Astrocyte of the hippocampus (primary cell): Measurements from ENCODE around the gene SOX6.
A peak's percentile ranks its signal among the peaks of the same experiment; 100 is the strongest.
"Not testable (repeated sequence)": the region's sequence is repeated elsewhere in the genome, so short reads cannot be mapped to it uniquely, and the experiment has no call there.

Experiments used
- DNase-seq: peaks from one replicate; pipeline ENCODE4 v3.0.0; 2011; ENCODE audit warnings: low read depth, low spot score

The SOX6 gene

GRCh38 chr11:16040151-16040550 lies 316.2 kb downstream of the SOX6 start:
- no peak for DNase-seq

GRCh38 chr11:16037179-16037578 lies 319.2 kb downstream of the SOX6 start:
- no peak for DNase-seq

DNA sequence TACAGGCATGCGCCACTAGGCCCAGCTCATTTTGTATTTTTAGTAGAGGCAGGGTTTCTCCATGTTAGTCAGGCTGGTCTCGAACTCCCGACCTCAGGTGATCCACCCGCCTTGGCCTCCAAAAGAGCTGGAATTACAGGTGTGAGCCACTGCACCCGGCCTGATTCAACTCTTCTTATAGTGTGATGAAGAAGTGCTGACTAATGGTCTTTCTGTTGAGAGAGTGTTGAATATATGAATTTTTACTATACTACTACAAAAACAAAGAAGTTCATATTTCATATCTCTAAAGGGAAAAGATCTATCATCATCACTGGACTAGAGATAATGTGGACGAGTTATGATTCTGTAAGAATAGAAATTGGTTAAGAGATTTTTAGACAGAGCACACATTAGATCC lies 320.1 kb downstream of the SOX6 start:
- DNase-seq: no peak

DNA sequence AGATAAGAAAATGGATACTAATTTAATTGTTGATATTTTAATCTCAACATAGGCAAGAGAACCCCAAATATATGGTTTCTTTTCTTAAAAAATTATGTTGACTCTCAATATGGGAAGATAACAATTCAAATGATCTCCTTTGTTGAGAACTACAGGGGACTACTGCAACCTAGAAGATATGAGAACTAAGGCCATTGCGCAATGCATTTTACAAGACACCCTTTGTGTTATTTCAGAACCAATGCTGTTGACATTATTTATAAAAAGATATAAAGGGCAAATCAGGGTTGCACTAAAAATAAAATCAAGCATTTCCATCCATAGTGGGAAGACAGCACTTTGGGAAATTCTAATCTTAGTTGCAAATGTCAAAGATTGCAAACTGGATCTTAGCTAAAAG lies 322.3 kb downstream of the SOX6 start:
- DNase-seq: no peak

DNA sequence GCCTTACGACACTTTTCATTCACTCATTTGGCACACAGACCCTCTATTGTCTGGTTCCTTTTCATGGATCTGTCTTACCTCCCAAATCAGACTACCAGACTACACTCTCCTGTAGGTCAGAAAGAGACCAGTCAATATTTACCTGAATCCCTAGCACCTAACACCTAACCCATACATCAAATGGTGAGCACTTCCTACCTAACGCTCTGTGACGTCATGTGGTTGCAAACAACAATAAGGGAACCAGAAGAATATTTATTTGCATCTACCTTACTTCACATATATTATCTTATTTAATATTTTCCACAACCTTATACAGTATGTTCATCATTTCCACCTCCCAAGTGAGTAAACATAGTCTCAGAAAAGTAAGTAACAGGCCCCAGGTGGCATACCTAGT lies 323.4 kb downstream of the SOX6 start:
- DNase-seq: no peak

DNA sequence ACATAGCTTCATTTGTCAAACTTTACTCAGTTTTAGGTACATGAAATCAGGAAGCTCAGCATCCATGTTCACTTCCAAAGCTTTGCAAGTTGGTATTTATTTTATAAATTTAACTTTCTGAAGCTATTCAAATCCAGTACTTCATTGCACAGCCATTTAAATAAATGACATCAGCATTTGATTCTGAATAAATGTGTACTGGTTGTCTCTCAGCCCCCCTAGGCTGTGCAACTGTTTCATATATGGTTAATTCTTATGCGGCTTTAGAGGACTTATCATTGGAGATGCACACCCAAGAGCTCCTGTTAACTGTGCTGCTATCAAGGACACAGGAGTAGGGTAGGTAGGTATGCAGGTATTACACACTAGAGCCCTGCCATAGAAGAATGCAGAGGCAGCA lies 325.1 kb downstream of the SOX6 start:
- DNase-seq: no peak

DNA sequence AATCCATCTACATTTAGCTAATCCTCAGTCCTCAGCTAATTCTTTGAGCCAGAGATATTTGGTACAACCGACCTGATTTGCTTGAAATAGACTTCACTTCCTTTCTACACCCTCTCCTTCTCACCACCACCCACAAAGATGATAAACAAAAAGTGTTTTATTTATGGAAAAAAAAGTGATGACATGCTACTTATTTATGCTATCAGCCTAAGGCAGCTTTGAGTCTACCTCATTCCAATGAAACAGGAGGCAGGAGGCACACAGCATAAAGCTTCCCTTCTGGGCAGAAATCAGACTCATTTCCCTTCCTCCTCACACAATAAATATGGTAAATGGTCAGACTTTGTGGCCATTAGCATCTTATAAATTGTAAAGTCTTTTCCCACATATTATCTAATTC lies 325.7 kb downstream of the SOX6 start:
- DNase-seq: no peak

DNA sequence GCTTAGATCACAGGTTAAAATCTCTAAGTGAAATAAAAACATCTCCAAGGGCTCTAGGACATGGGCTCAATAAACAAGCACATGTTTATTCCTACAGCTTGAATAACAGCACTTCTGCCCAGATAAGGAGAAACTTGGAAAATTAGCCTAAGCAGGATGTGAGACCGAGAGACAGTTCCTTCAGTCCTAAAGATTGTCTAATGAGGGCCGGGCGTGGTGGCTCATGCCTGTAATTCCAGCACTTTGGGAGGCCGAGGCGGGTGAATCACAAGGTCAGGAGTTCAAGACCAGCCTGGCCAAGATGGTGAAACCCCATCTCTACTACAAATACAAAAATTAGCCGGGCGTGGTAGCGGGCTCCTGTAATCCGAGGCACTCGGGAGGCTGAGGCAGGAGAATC lies 327.2 kb downstream of the SOX6 start:
- not testable (repeated sequence) for DNase-seq

GRCh38 chr11:16028419-16028818 lies 327.9 kb downstream of the SOX6 start:
- DNase-seq: peak; percentile 29

DNA sequence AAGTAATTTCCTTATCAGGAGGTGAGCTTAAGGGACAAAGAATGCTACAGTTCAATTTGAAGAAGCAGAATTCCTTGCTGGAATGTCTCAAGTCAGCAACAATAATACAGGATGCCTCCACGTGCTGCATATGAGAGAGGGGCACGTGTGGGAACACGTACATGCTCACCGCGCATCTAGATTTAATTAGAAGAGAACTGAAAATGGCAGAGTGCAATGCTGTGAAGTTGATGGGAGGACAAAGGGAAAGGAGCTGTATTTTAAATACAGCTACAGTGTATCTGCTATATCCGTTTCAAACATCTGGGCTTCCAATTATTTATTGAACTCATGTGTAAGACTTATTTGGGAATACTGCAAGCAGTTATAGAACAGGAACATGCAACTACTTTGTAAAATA lies 328.7 kb downstream of the SOX6 start:
- peak; percentile 5 for DNase-seq

GRCh38 chr11:16026849-16027248 lies 329.5 kb downstream of the SOX6 start:
- no peak for DNase-seq

DNA sequence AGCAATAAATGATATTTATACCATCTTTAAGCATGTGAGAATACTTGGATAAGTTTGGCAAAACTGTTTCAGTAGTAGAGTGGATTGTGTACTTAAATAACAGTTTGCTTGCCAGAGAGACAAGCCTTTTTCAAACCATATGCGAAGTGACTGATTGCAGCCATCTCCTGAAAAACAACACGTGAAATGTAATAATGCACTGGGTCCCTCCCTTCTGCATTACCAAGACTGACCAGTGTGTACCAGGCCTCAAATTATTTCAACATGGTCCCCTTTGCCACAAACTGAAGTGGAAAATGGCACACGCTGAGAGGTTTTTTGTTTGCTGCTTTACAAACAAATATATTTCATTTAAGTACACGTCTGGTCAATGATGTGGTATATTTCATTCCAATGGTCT lies 337.4 kb downstream of the SOX6 start:
- DNase-seq: no peak

DNA sequence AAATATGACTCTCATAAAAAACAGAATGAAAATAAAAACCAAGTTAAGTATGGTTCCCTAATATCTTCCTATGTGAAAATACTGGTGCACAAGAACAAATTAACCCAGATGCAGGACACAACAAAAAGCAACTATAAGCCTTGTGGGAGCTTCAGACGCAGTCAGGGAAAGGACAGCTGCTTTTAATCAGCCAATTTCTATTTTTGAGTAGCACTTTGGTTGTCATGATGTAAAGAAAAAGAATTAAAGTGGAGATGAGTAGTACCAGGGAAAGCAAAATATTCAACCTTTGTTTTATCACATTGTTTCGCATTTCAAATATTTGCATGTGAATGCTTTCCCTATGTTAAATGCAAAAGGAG lies 339.9 kb downstream of the SOX6 start:
- no peak for DNase-seq

DNA sequence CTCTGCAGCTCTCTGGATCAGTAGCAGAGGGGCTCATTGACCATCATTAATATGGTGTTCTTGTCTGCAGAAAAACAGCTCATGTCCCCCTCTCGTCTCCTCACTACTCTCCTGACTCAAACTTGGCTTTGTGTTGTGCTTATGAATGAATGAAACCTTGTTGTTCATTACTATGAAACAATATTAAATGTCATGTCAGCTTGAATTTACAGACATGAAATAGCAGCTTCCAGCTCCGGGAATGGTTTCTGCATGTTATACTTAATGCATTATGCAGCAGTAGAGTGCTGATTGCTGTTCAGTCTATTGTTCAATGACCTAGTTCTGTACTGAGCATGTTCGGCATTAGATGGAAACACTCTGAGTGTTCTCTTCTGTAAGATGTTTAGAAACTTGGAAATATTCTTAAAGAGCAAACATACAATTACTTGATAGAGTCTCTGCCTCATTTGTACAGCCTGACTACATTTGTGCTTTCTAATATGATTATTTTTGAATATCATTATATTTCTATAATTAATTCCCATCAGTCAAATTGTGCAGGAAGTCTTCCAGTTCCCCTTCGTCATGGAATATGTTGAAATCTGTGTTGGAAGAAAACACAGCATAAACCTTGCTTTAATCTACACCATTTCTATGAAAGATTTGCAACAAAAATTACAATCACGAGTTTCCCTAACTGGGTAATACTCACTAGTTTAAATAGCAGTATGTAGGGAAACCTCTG lies 340.4 kb downstream of the SOX6 start:
- no peak for DNase-seq

GRCh38 chr11:16013649-16014275 lies 342.6 kb downstream of the SOX6 start:
- DNase-seq: peak; percentile 12

DNA sequence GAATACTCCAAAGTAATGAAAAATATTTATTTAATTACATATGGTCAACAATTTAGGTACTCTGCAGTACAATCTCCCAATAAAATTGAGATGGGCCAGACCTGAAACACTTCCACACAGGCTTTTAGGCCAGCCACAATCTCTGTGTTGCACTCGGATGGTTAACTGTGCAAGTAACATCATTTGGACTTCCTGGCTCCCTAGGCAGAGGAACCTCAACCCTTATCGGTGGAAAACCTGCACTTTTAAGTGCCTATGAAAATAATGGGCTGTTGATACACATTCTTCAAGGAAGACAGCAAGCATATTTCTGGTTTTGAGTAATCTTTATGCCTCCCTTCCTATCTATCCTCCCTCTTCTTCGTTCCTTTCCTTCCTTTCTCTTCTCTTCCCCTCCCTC lies 343.1 kb downstream of the SOX6 start:
- no peak for DNase-seq

DNA sequence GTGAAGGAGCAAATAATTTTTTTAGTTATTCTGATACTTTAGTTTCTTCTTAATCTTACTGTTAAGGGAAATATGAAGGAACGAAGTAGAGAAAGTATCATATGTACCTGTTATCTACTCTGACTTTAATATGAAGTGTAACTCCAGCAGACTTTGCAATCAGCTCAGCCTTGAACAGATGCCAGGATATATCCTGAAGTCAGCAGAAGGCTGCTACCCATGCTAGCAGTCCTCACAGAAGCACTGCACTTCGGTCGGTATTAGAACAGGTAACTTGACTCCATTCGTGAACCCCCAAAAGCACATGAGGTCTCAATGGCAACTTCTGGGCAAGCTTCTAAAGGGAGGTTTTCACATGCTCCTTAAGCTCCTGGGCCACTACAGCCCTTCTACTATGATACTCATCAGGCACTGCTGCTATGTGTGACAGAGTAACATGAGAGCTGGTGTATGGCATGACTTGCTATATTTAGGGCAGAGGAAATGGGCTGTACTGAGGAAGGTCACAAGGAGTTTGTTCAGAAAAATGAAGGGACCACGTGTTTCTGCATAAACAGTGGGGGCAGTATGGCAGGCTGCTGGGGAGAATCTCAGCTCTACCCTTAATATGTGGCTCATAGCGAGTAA lies 344.1 kb downstream of the SOX6 start:
- DNase-seq: no peak

DNA sequence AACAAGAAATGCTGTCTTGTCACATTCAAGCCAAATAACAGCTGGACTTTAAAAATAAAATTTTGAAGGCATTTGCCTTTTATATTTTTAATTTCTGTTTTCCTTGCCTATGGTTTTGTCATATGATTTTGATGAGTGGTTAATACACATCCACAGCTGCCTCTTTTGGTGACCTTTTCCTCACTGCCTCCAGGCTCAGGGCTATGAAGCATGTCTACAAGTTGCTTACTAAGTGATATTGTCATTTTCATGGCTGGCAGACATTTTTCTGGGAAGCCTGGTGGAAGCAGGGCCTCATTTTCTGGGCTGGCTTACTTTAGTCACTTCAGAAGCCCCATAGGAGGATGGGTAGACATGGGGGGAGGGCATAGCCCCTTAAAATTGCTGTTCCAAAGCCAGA lies 344.9 kb downstream of the SOX6 start:
- no peak for DNase-seq

- DNase-seq: no peak
Observed at GRCh38 chr11:16009021-16009420, 347.3 kb downstream of the SOX6 start.

DNA sequence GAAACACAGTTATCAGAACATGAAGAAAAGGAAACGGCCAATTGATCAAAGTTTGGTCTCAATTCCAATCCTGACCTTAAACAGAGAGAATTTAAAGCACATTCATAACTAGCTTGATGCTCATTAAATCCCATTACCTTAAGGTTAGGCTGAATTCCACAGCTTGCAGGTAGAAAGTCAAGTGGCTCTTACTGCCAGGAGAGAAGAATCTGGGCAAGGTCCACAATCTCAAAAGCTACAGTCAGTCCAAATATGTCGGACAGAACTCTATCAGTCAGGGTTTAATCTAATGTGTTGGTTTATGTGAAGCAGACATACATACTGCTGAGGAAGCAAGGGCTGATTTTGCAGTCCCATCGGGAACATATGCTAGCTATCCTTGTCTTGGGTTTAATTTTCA lies 348.8 kb downstream of the SOX6 start:
- no peak for DNase-seq

- no peak for DNase-seq
Observed at GRCh38 chr11:16002942-16003341, 353.4 kb downstream of the SOX6 start.

- peak; percentile 79 for DNase-seq
Observed at GRCh38 chr11:16001899-16002426, 354.4 kb downstream of the SOX6 start.

DNA sequence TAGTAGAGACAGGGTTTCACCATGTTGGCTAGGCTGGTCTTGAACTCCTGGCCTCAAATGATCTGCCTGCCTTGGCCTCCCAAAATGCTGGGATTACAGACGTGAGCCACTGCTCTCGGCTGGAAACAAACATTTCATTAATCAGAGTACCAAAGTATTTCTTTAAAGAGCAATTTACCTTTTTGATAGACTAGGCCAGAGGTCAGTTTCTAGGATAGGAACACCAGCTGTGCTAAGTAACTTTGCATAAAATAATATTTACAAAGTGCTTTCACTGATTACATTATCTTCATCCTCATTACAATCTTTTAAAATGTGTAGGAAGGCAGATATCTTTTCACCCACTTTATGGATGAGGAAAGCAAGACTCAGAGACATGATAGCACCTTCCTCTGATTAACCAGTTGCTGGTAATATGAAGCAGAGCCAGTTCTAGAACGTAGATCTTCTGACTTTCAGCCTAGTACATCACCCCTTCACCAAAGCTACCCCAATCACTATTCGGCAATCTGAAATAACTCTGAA lies 355.2 kb downstream of the SOX6 start:
- no peak for DNase-seq
